ENCODE data around the gene CLCF1. TPM values are rescaled to one million over a fixed set of nuclear protein-coding genes. Genes with fewer than 3 reads are reported as not detected.
A peak's percentile ranks its signal among the peaks of the same experiment; 100 is the strongest.

CLCF1 gene
- total RNA-seq, 1 experiment from 2014 or later: 9.3 TPM

- DNase-seq (ENCODE audit: low read depth): peak; percentile 70
These were observed 15.3 kb downstream of the CLCF1 start for GRCh38 chr11:67357831-67358670.

GRCh38 chr11:67356864-67357561 lies 16.4 kb downstream of the CLCF1 start:
- peak; percentile 77 for DNase-seq (ENCODE audit: low read depth)

GRCh38 chr11:67356387-67356863 lies 17.0 kb downstream of the CLCF1 start:
- no peak for DNase-seq (ENCODE audit: low read depth)

DNA sequence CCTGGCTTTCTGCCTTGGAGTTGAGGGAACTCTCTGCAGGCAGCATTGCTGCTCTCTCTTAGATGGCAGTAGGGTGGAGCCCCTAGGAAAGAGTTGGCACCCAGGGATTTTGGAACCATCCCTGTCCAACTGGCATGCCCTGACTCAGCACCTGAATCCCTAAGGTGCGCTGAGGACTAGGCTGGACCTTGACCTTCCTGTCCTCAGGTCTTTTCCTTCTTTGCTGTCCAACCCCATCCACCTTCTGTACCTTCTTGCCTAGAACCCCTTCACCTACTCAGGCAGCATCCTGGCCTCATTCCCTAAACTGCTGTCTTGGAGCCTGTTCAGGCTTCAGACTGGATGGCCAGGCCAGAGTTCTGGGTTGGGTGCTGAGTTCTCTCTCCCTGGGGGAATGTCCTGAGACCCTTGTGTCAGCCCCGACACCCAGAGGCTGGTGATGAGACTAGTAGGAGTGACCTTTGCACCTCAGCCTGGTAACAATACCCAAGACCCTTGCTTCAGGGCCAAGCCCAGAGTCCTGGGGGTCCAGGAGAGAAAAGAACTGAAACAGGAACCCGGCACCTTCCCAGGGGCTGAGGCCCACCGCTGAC lies 17.5 kb downstream of the CLCF1 start:
- no peak for DNase-seq (ENCODE audit: low read depth)

DNA sequence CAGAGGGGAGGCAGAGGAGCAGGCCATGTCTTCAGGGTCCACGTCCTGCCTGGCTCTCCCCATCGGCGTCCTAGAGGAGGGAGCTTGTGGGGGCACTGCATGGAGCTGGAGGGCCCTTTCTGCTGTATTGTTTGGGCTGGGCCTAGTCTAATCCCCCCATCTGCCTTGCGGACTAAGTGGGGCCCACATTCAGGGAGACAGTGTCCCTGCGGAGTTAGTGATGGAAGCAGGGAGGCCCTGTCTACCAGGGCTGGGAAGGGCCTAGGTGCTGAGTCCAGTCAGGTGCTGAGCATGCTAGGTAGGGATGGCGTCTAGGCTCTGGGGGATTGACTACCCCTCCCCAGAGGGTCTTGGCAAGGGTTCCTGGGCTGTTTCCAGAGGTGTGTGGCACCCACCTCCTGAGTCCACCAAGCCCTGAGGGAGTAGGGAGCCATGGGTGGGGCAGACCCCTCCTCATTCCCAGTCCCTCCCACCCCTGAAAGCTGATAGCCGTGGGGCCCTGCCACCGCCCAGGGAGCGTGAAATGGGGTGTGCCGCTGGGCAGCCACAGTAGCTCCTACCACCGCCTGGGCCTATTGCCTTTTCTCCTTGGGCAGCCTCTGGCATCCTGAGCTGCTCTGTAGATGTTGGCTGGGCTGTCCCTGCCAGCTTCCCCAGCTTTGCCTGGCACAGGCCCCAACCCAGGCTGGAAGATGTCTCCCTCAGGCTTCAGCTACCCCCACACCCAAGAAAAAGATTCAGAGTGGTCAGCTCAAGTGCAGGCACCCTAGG lies 18.2 kb downstream of the CLCF1 start:
- no peak for DNase-seq (ENCODE audit: low read depth)

- DNase-seq (ENCODE audit: low read depth): peak; percentile 100
These were observed 19.0 kb downstream of the CLCF1 start for GRCh38 chr11:67354075-67355022.

- DNase-seq (ENCODE audit: low read depth): peak; percentile 91
These were observed 19.9 kb downstream of the CLCF1 start, which contains the start of gene POLD4 for GRCh38 chr11:67353317-67354074. Gene POLD4, minus strand, starts transcription at chr11:67353546. Its CDS starts 147 bp downstream, at chr11:67353399.

DNA sequence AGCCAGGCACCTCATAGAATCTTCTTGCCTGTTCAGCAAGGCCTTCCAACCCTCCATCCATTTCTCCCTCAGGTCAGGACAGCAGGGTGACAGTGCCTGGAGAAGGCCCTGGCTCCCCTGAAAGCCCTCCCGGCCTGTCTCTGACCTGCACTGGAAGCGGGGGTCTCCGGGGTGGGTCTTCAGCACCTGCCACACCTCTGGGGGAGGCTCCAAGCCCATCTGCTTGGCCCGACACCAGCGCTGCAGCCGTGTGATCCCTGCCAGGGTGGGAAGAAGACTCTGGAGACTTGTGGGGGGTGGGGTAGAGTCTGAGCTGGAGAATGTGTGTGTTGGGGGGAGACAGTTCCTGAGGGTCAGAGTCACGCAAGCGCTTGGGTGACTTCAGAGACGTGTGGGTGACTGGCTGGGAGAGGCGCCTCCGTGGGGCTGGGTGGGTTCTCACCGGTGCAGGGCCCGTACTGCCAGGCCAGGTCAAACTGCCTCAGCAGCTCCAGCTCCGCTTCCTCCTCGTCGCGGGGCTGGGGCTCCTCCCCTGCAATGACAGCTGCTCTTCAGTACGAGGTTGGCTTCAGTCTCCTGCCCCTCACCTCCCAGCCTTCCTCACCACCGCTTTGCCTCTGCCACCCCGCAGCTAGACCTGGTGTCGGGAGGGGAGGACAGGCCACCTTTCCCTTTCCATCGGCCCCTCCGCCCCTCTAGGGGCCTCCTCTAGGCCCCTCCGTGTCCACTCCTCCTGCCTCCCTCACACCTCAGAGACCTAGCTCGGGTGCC lies 20.7 kb downstream of the CLCF1 start:
- no peak for DNase-seq (ENCODE audit: low read depth)

GRCh38 chr11:67351275-67352005 lies 22.0 kb downstream of the CLCF1 start:
- DNase-seq (ENCODE audit: low read depth): peak; percentile 70

DNA sequence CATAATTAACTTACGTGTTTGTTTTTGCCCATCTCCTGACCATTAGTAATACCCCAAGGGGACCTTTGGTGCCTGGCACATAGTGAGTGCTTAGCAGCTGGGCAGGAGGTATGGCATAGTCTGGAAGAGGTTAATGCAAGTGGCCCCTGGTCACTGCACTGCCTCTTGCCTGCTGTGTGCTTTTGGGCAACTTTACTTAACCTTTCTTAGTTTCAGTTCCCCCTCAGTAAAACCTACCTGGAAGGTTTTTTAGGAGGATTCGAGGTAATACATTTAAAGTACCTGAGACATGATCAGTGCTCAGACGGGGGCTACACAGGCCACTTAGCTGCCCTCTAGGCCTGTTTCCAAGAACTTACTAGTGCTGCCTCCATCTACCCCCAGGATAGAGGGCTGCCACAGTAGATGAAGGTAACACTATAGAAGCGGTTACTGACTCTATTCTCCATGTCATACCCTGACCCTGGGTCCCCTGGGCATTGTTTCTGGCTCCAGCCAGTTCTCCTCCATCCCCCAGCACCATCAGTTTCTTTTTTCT lies 23.4 kb downstream of the CLCF1 start:
- DNase-seq (ENCODE audit: low read depth): no peak

GRCh38 chr11:67349457-67349856 lies 23.9 kb downstream of the CLCF1 start:
- DNase-seq (ENCODE audit: low read depth): no peak

GRCh38 chr11:67349036-67349435 lies 24.4 kb downstream of the CLCF1 start:
- DNase-seq (ENCODE audit: low read depth): no peak

- DNase-seq (ENCODE audit: low read depth): peak; percentile 38
These were observed 25.2 kb downstream of the CLCF1 start for GRCh38 chr11:67347964-67348749.

GRCh38 chr11:67345920-67346819 lies 27.2 kb downstream of the CLCF1 start:
- peak; percentile 72 for DNase-seq (ENCODE audit: low read depth)

GRCh38 chr11:67345247-67345919 lies 28.0 kb downstream of the CLCF1 start:
- no peak for DNase-seq (ENCODE audit: low read depth)
